Ishikawa (cell line): ENCODE data around the gene PRR5L.

Experiments
- CEBPB ChIP-seq: IDR thresholded peaks from 2 replicates; pipeline ENCODE4 v1.6.1; 2012
- CREB1 ChIP-seq: IDR thresholded peaks from 2 replicates; pipeline ENCODE4 v1.6.1; 2012; ENCODE audit warnings: low read depth
- EGR1 ChIP-seq: IDR thresholded peaks from 2 replicates; pipeline ENCODE4 v1.6.1; 2012
- EP300 ChIP-seq: IDR thresholded peaks from 2 replicates; pipeline ENCODE4 v1.6.1; 2012; ENCODE audit warnings: borderline replicate concordance
- FOXM1 ChIP-seq: IDR thresholded peaks from 2 replicates; pipeline ENCODE4 v1.6.1; 2012; ENCODE audit warnings: low read depth, borderline replicate concordance
- NFIC ChIP-seq: IDR thresholded peaks from 2 replicates; pipeline ENCODE4 v1.6.1; 2012
- RAD21 ChIP-seq: IDR thresholded peaks from 2 replicates; pipeline ENCODE4 v1.6.1; 2012; ENCODE audit warnings: low read depth
- TAF1 ChIP-seq: IDR thresholded peaks from 2 replicates; pipeline ENCODE4 v1.6.1; 2012; ENCODE audit warnings: low read depth, mild to moderate bottlenecking
- TCF12 ChIP-seq: IDR thresholded peaks from 2 replicates; pipeline ENCODE4 v1.6.1; 2012; ENCODE audit warnings: low read depth
- TEAD4 ChIP-seq: IDR thresholded peaks from 2 replicates; pipeline ENCODE4 v1.6.1; 2012
- YY1 ChIP-seq: IDR thresholded peaks from 2 replicates; pipeline ENCODE4 v1.6.1; 2012; ENCODE audit warnings: low read depth
- ZBTB7A ChIP-seq: IDR thresholded peaks from 2 replicates; pipeline ENCODE4 v1.6.1; 2012; ENCODE audit warnings: low read depth
- TF ChIP-seq, protein P1 (sequence below): IDR thresholded peaks from 2 replicates; pipeline ENCODE4 v1.6.1; 2012
- TF ChIP-seq, protein P2 (sequence below): IDR thresholded peaks from 2 replicates; pipeline ENCODE4 v1.6.1; 2012; ENCODE audit warnings: low read depth, mild to moderate bottlenecking
- TF ChIP-seq, protein P3 (sequence below): IDR thresholded peaks from 2 replicates; pipeline ENCODE4 v1.6.1; 2012

The PRR5L gene

DNA sequence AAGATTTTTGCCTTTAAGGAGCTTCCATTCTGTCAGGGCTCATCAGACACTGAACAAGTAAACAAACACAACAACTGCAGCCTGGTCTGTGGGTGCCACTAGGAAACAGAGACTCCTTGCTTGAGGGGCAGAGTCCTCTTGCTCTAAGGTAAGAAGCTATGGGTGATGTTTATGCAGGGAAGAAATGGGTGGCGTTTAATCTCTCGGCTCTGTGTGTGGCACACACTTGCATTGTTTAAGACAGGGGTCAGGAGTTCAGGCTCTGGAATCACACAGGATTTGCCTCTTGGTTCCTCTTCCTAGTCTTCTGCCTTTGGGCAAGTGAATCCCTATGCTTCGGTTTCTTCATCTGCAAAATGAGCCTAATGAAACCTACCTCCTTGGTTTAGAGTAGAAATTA lies 90.3 kb downstream of the PRR5L start:
- TF ChIP-seq TCF12, result no peak
- TF ChIP-seq, protein P1, sequence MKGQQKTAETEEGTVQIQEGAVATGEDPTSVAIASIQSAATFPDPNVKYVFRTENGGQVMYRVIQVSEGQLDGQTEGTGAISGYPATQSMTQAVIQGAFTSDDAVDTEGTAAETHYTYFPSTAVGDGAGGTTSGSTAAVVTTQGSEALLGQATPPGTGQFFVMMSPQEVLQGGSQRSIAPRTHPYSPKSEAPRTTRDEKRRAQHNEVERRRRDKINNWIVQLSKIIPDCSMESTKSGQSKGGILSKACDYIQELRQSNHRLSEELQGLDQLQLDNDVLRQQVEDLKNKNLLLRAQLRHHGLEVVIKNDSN, result no peak
- TF ChIP-seq RAD21, result no peak
- no peak for TF ChIP-seq NFIC
- no peak for TF ChIP-seq EP300
- TF ChIP-seq, protein P2, sequence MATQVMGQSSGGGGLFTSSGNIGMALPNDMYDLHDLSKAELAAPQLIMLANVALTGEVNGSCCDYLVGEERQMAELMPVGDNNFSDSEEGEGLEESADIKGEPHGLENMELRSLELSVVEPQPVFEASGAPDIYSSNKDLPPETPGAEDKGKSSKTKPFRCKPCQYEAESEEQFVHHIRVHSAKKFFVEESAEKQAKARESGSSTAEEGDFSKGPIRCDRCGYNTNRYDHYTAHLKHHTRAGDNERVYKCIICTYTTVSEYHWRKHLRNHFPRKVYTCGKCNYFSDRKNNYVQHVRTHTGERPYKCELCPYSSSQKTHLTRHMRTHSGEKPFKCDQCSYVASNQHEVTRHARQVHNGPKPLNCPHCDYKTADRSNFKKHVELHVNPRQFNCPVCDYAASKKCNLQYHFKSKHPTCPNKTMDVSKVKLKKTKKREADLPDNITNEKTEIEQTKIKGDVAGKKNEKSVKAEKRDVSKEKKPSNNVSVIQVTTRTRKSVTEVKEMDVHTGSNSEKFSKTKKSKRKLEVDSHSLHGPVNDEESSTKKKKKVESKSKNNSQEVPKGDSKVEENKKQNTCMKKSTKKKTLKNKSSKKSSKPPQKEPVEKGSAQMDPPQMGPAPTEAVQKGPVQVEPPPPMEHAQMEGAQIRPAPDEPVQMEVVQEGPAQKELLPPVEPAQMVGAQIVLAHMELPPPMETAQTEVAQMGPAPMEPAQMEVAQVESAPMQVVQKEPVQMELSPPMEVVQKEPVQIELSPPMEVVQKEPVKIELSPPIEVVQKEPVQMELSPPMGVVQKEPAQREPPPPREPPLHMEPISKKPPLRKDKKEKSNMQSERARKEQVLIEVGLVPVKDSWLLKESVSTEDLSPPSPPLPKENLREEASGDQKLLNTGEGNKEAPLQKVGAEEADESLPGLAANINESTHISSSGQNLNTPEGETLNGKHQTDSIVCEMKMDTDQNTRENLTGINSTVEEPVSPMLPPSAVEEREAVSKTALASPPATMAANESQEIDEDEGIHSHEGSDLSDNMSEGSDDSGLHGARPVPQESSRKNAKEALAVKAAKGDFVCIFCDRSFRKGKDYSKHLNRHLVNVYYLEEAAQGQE, result no peak
- no peak for TF ChIP-seq TEAD4
- no peak for TF ChIP-seq ZBTB7A
- TF ChIP-seq, protein P3, sequence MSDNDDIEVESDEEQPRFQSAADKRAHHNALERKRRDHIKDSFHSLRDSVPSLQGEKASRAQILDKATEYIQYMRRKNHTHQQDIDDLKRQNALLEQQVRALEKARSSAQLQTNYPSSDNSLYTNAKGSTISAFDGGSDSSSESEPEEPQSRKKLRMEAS, result no peak
- no peak for TF ChIP-seq FOXM1
- TF ChIP-seq TAF1, result no peak
- no peak for TF ChIP-seq YY1
- no peak for TF ChIP-seq EGR1
- TF ChIP-seq CEBPB, result no peak

DNA sequence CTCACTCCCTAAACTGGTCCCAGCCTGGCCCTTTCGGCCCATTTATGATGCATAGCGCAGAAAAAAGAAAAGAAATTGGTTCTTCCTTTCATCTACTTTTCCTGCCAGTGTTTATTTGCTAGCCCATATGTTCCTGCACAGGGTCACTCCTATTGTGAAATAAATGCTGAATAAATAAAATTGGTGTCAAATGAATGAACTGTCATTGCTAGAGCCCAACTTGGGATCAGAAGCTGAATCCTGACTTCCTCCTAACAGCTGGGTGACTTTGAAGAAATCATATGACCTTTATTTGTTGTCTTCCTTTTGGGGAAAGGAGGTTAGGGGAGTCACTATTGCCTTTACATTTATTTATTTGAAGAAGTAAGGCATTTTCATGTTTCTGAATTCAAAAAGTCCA lies 92.0 kb downstream of the PRR5L start:
- TF ChIP-seq ZBTB7A (no peak), EP300 (no peak), CEBPB (no peak), EGR1 (no peak), CREB1 (no peak), RAD21 (no peak), NFIC (no peak), TAF1 (no peak), FOXM1 (no peak), TCF12 (no peak), TEAD4 (no peak), YY1 (no peak)
- TF ChIP-seq, protein P2, result no peak
- TF ChIP-seq, protein P1, result no peak
- TF ChIP-seq, protein P3, result no peak

DNA sequence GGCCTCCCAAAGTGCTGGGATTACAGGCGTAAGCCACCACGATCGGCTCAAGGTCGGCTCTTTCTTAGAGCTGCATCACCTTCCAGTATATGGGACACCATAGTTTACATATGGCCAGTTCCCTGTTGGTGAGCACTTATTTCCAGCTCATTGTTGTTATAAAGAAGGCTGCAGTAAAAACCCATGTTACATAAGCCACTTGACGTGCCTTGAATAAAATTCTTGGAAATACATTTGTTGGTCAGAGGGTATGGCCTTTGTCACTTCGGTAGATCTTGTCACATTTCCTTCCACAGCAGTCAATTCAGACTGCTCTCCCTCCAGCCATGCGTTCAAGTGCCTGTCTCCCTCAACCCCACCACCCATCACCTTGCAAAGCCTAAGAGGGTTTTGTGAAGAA lies 92.9 kb downstream of the PRR5L start:
- TF ChIP-seq EGR1 (no peak), CREB1 (no peak), NFIC (no peak), TEAD4 (no peak), FOXM1 (no peak), ZBTB7A (no peak), TAF1 (no peak), EP300 (no peak), YY1 (no peak), CEBPB (no peak), RAD21 (no peak), TCF12 (no peak)
- TF ChIP-seq, protein P2, result no peak
- TF ChIP-seq, protein P3, result no peak
- TF ChIP-seq, protein P1, result no peak

DNA sequence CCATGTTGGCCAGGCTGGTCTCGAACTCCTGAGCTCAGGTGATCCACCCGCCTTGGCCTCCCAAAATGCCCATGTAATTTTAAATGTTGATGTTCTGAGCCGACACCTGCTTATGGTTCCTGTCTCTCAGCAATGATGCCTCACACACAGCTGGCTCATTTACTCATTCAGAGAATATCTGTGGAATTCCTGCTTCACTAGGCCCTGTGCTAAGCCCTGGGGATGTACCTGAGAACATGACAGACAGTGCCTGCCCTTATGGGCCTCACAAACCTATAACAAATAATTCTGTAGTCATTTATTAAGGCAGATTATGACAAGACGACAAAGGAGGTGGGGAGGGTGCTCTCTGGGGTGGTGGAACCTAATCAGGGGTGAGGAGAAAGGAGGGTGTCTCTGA lies 93.7 kb downstream of the PRR5L start:
- TF ChIP-seq TCF12 (no peak), RAD21 (no peak), CEBPB (no peak)
- TF ChIP-seq, protein P3, result no peak
